ENCODE results near the gene FLOT1.
A peak's percentile ranks its signal among the peaks of the same experiment; 100 is the strongest.

The FLOT1 gene

GRCh38 chr6:30691208-30691847, 51.2 kb downstream of the FLOT1 start:
- DNase-seq, result no peak

GRCh38 chr6:30690403-30691207, 51.9 kb downstream of the FLOT1 start, which contains the start of gene NRM:
TSS of gene NRM (minus strand) at chr6:30690984. CDS start at chr6:30690974, 10 bp downstream.
- DNase-seq, result peak; percentile 56 to 79 (median 65)

- DNase-seq, result no peak
Measured at GRCh38 chr6:30689985-30690384, 52.5 kb downstream of the FLOT1 start.

- no peak for DNase-seq
Measured at GRCh38 chr6:30689022-30689865, 53.2 kb downstream of the FLOT1 start.

- no peak for DNase-seq
Measured at GRCh38 chr6:30688569-30688968, 53.9 kb downstream of the FLOT1 start.

- no peak for DNase-seq
Measured at GRCh38 chr6:30687659-30688431, 54.6 kb downstream of the FLOT1 start.

- peak; percentile 68 to 80 (median 71) for DNase-seq
Measured at GRCh38 chr6:30686908-30687658, 55.4 kb downstream of the FLOT1 start.

- peak; percentile 68 to 82 (median 80) for DNase-seq
Measured at GRCh38 chr6:30686009-30686907, 56.2 kb downstream of the FLOT1 start, which contains the start of gene PPP1R18. TSS of gene PPP1R18 (minus strand) at chr6:30686645. CDS start at chr6:30686018, 627 bp downstream.

GRCh38 chr6:30685157-30686008, 57.1 kb downstream of the FLOT1 start:
- peak in 1 of 5 donors; percentile 46 for DNase-seq

- peak; percentile 24 to 71 (median 32) for DNase-seq
Measured at GRCh38 chr6:30684386-30685156, 57.9 kb downstream of the FLOT1 start.

- DNase-seq, result no peak
Measured at GRCh38 chr6:30683980-30684338, 58.5 kb downstream of the FLOT1 start.

- DNase-seq, result no peak
Measured at GRCh38 chr6:30683183-30683979, 59.1 kb downstream of the FLOT1 start.

GRCh38 chr6:30682143-30683117, 60.1 kb downstream of the FLOT1 start:
- DNase-seq, result peak; percentile 81 to 97 (median 82)

GRCh38 chr6:30681766-30682142, 60.7 kb downstream of the FLOT1 start:
- DNase-seq, result no peak

- DNase-seq, result no peak
Measured at GRCh38 chr6:30679765-30680535, 62.5 kb downstream of the FLOT1 start.

All from T-helper 1 cell (primary cell).